Placental pericyte (primary cell): ENCODE measurements around the gene ARHGEF4. TPM values are rescaled to one million over a fixed set of nuclear protein-coding genes. Genes with fewer than 3 reads are reported as not detected.

Experiments
- small RNA-seq: library from RNA; depleted of rRNA; stranded (forward); fragments of <200 nt; gene quantifications from one replicate; pipeline ENCODE3, GENCODE V24; 2012; ENCODE audit warnings: low replicate concordance
- total RNA-seq: library from RNA; depleted of rRNA; stranded (reverse); fragments of >200 nt; gene quantifications from 2 replicates; pipeline ENCODE4 v1.2.3, GENCODE V29; 2012

The ARHGEF4 gene
- total RNA-seq = 1.0 and 1.8 TPM in 2 replicates

GRCh38 chr2:130836501-130837174 is at the start of gene ARHGEF4:
ARHGEF4 (plus strand) TSS chr2:130836914; CDS start chr2:130836954, 40 bp downstream.

GRCh38 chr2:131093006-131093695 is 256.4 kb downstream of the ARHGEF4 start, which contains the start of gene FAM168B:
FAM168B (minus strand) TSS chr2:131093460; CDS start chr2:131082646, 10,814 bp downstream.

Small RNA genes within 50 kb of the gene (small RNA-seq; reads per million reads assigned to genes)
- not detected for gene RF00423

Other genes starting within 250 kb of the ARHGEF4 start
- gene CFC1, start 237.3 kb upstream of the ARHGEF4 start, total RNA-seq = not detected in 2 replicates
- not detected in 2 replicates for gene POTEJ, start 225.5 kb upstream of the ARHGEF4 start, total RNA-seq
- gene GPR148, start 107.8 kb upstream of the ARHGEF4 start, total RNA-seq = not detected in 2 replicates
- not detected in 2 replicates for gene AMER3, start 81.4 kb upstream of the ARHGEF4 start, total RNA-seq